ENCODE results near the gene HTRA1.

DNA sequence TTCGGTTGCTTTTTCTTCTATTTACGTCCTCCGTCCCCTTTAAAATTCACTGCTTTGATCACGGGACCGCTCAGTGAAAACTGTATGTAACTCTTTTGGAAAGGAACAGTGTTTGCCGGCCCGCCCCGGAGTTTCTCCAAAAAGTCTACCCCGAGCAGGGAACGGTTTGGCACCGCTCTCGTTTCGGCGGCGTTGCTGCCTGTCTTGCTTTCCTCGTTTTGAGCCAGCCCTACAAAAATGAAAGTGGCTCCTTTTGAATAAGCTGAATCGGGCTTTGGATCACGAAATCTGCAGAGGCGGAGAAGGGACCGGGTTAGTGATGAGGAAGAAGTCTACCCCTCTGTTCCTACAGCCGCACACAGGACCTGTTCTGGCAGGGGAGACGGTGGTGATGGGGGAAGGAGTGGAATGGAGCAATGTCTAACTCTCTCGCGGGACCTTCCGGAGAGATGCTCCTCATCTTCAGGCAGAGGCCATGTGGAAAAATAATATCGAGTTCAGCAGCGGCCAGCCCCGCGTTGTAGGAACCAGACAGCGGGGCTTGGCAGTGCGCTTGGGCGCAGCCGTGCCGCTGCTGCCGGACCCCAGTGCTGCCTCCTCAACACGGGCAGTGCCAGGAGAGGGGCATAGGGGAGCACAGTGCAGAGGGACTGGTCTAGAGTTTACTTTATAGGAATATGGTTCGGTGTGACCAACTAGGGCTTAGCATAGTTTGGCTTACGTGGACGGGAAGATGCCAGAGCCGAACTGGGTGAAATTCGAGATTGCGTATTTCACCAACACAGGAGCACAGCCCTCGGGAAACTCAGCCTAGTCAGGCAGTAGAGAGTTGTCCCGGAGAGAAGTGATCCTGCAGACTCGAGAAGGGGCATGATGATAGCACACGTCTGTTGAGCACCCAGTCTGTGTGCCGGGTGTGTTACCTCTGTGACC lies 1.4 kb downstream of the HTRA1 start:
- TF ChIP-seq, protein P1, sequence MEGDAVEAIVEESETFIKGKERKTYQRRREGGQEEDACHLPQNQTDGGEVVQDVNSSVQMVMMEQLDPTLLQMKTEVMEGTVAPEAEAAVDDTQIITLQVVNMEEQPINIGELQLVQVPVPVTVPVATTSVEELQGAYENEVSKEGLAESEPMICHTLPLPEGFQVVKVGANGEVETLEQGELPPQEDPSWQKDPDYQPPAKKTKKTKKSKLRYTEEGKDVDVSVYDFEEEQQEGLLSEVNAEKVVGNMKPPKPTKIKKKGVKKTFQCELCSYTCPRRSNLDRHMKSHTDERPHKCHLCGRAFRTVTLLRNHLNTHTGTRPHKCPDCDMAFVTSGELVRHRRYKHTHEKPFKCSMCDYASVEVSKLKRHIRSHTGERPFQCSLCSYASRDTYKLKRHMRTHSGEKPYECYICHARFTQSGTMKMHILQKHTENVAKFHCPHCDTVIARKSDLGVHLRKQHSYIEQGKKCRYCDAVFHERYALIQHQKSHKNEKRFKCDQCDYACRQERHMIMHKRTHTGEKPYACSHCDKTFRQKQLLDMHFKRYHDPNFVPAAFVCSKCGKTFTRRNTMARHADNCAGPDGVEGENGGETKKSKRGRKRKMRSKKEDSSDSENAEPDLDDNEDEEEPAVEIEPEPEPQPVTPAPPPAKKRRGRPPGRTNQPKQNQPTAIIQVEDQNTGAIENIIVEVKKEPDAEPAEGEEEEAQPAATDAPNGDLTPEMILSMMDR (IDR thresholded peaks at IDR 0.05; ENCODE audit: insufficient read depth, low read length, poor library complexity, severe bottlenecking): no peak
- no peak for TF ChIP-seq EZH2phosphoT487 (conservative IDR thresholded peaks at IDR 0.05; ENCODE audit: low read length)

All from SU-DHL-6 (cell line).